ENCODE measurements around the gene KIFAP3.

The KIFAP3 gene

GRCh38 chr1:169968174-169968573 lies 106.3 kb downstream of the KIFAP3 start:
- H3K4me3 ChIP-seq (ENCODE audit: low read depth, low read length), result no peak overlapping the region
- H3K9me3 ChIP-seq, result no peaks in the 10 kb centered on the region
- no peaks in the 10 kb centered on the region for H3K36me3 ChIP-seq
- TF ChIP-seq, protein P1, sequence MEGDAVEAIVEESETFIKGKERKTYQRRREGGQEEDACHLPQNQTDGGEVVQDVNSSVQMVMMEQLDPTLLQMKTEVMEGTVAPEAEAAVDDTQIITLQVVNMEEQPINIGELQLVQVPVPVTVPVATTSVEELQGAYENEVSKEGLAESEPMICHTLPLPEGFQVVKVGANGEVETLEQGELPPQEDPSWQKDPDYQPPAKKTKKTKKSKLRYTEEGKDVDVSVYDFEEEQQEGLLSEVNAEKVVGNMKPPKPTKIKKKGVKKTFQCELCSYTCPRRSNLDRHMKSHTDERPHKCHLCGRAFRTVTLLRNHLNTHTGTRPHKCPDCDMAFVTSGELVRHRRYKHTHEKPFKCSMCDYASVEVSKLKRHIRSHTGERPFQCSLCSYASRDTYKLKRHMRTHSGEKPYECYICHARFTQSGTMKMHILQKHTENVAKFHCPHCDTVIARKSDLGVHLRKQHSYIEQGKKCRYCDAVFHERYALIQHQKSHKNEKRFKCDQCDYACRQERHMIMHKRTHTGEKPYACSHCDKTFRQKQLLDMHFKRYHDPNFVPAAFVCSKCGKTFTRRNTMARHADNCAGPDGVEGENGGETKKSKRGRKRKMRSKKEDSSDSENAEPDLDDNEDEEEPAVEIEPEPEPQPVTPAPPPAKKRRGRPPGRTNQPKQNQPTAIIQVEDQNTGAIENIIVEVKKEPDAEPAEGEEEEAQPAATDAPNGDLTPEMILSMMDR (IDR thresholded peaks at IDR 0.05; ENCODE audit: low read depth, low read length), result no peak
- H3K27me3 ChIP-seq, result no peaks in the 10 kb centered on the region
- H3K4me1 ChIP-seq, result no peaks in the 10 kb centered on the region
- no peak for DNase-seq

- Histone ChIP-seq H3K27me3 (no peaks in the 10 kb centered on the region), H3K4me3 (ENCODE audit: low read depth, low read length) (no peak overlapping the region), H3K36me3 (no peaks in the 10 kb centered on the region), H3K4me1 (no peaks in the 10 kb centered on the region), H3K9me3 (no peaks in the 10 kb centered on the region)
- TF ChIP-seq, protein P1 (IDR thresholded peaks at IDR 0.05; ENCODE audit: low read depth, low read length), result no peak
- no peak for DNase-seq
Observed at GRCh38 chr1:169964206-169964605, 110.3 kb downstream of the KIFAP3 start.

- no peak for DNase-seq
- Histone ChIP-seq H3K27me3 (no peaks in the 10 kb centered on the region), H3K36me3 (no peaks in the 10 kb centered on the region), H3K4me3 (ENCODE audit: low read depth, low read length) (no peak overlapping the region), H3K9me3 (no peaks in the 10 kb centered on the region), H3K4me1 (no peaks in the 10 kb centered on the region)
- TF ChIP-seq, protein P1 (IDR thresholded peaks at IDR 0.05; ENCODE audit: low read depth, low read length), result no peak
Observed at GRCh38 chr1:169959686-169960085, 114.8 kb downstream of the KIFAP3 start.

- TF ChIP-seq, protein P1 (IDR thresholded peaks at IDR 0.05; ENCODE audit: low read depth, low read length), result no peak
- H3K27me3 ChIP-seq, result no peaks in the 10 kb centered on the region
- no peaks in the 10 kb centered on the region for H3K9me3 ChIP-seq
- no peaks in the 10 kb centered on the region for H3K36me3 ChIP-seq
- no peak for DNase-seq
- no peaks in the 10 kb centered on the region for H3K4me1 ChIP-seq
- H3K4me3 ChIP-seq (ENCODE audit: low read depth, low read length), result no peak overlapping the region
Observed at GRCh38 chr1:169958987-169959386, 115.5 kb downstream of the KIFAP3 start.

- Histone ChIP-seq H3K4me1 (no peaks in the 10 kb centered on the region), H3K27me3 (no peaks in the 10 kb centered on the region), H3K9me3 (no peaks in the 10 kb centered on the region), H3K36me3 (no peaks in the 10 kb centered on the region), H3K4me3 (ENCODE audit: low read depth, low read length) (no peak overlapping the region)
- no peak for DNase-seq
- TF ChIP-seq, protein P1 (IDR thresholded peaks at IDR 0.05; ENCODE audit: low read depth, low read length), result no peak
Observed at GRCh38 chr1:169957884-169958283, 116.6 kb downstream of the KIFAP3 start.

DNA sequence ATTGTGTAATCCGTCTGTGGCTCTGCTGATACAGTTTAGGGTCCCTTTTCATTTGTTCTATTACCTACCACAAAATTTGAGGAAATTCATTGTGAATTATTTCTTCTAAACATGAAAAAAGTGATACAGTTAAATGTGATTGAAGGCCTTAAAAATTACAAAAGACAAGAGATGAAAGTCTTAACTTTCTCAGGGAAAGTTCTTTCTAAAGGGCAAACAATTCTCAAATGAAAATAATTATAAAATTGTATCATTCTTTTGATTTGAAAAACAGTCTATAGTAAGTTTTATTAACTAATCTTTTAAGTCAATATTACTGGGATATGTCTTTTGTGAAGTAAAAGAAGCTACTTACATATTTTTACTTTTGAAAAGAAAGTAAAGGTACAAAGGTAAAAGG lies 123.4 kb downstream of the KIFAP3 start:
- Histone ChIP-seq H3K4me3 (ENCODE audit: low read depth, low read length) (no peak overlapping the region), H3K9me3 (no peaks in the 10 kb centered on the region), H3K27me3 (no peaks in the 10 kb centered on the region), H3K36me3 (no peaks in the 10 kb centered on the region), H3K4me1 (no peaks in the 10 kb centered on the region)
- DNase-seq, result no peak
- TF ChIP-seq, protein P1 (IDR thresholded peaks at IDR 0.05; ENCODE audit: low read depth, low read length), result no peak
